GM19043 (cell line): ENCODE results near the gene GBP1.
"Not testable (repeated sequence)": the region's sequence is repeated elsewhere in the genome, so short reads cannot be mapped to it uniquely, and the experiment has no call there.

Experiments used
- ATAC-seq: cut with Tn5 transposase; IDR thresholded peaks from one replicate; pipeline ENCODE4 v1.9.1; 2021; ENCODE audit warnings: low read depth; ENCODE audit not compliant: unreplicated experiment

The GBP1 gene

GRCh38 chr1:89065079-89065868 is at the start of gene GBP1:
TSS of gene GBP1 (minus strand) at chr1:89065208. CDS start at chr1:89063234, 1,974 bp downstream.
- ATAC-seq = peak; percentile 51

- no peak for ATAC-seq
Observed at GRCh38 chr1:89114662-89115061, 49.7 kb upstream of the GBP1 start.

GRCh38 chr1:89112871-89113613 is 48.0 kb upstream of the GBP1 start:
- ATAC-seq = no peak

GRCh38 chr1:89104687-89105086 is 39.7 kb upstream of the GBP1 start:
- ATAC-seq = no peak

GRCh38 chr1:89104147-89104546 is 39.1 kb upstream of the GBP1 start:
- ATAC-seq = no peak

- no peak for ATAC-seq
Observed at GRCh38 chr1:89102021-89102420, 37.0 kb upstream of the GBP1 start.

- no peak for ATAC-seq
Observed at GRCh38 chr1:89100412-89100811, 35.4 kb upstream of the GBP1 start.

GRCh38 chr1:89098857-89099256 is 33.8 kb upstream of the GBP1 start:
- ATAC-seq = no peak

- no peak for ATAC-seq
Observed at GRCh38 chr1:89095737-89096136, 30.7 kb upstream of the GBP1 start.

- no peak for ATAC-seq
Observed at GRCh38 chr1:89089962-89090361, 25.0 kb upstream of the GBP1 start.

- ATAC-seq = no peak
Observed at GRCh38 chr1:89088572-89088971, 23.6 kb upstream of the GBP1 start.

- ATAC-seq = no peak
Observed at GRCh38 chr1:89087241-89087640, 22.2 kb upstream of the GBP1 start.

GRCh38 chr1:89085781-89086180 is 20.8 kb upstream of the GBP1 start:
- ATAC-seq = no peak

GRCh38 chr1:89081005-89081404 is 16.0 kb upstream of the GBP1 start:
- ATAC-seq = no peak

GRCh38 chr1:89080068-89080467 is 15.1 kb upstream of the GBP1 start:
- not testable (repeated sequence) for ATAC-seq

GRCh38 chr1:89072466-89073065 is 7.6 kb upstream of the GBP1 start:
- not testable (repeated sequence) for ATAC-seq

- no peak for ATAC-seq
Observed at GRCh38 chr1:89070509-89070908, 5.5 kb upstream of the GBP1 start.

- ATAC-seq = no peak
Observed at GRCh38 chr1:89069951-89070350, 4.9 kb upstream of the GBP1 start.

- no peak for ATAC-seq
Observed at GRCh38 chr1:89068291-89068690, 3.3 kb upstream of the GBP1 start.

- peak; percentile 48 for ATAC-seq
Observed at GRCh38 chr1:89064632-89065031, 376 bp downstream of the GBP1 start.

- ATAC-seq = no peak
Observed at GRCh38 chr1:89063094-89063493, 1.9 kb downstream of the GBP1 start.
